Endothelial cell of umbilical vein (primary cell): ENCODE results near the gene IQGAP2. TPM values are rescaled to one million over a fixed set of nuclear protein-coding genes. Genes with fewer than 3 reads are reported as not detected.

Source experiments
- BruUV-seq: library from RNA; stranded (reverse); fragments of 400-500 nt; replicated peaks from 2 replicates; lab custom pipeline; 2021; lab: Mats Ljungman, UMichigan
- CTCF ChIA-PET: fragments of 300-600, 350-600 bp; sonication (Branson Sonifier 250); formaldehyde crosslinking; loops from one replicate; lab custom pipeline; 2021; ENCODE audit warnings: antibody characterized with exemption, inconsistent platforms; lab: Charles Lee
- POLR2A ChIA-PET: fragments of 300-600, 350-600 bp; sonication (Branson Sonifier 250); formaldehyde crosslinking; loops from one replicate; lab custom pipeline; 2021; ENCODE audit warnings: antibody characterized with exemption, inconsistent platforms; lab: Charles Lee
- DNase-seq: peaks from one replicate; pipeline ENCODE4 v3.0.0-alpha.2; 2011; ENCODE audit warnings: low read depth, low spot score
- FAIRE-seq: peaks from 2 replicates; lab custom pipeline; 2011; peaks lifted over from hg19 to GRCh38; lab: Jason Lieb, UNC
- H2AFZ ChIP-seq: 2 replicates; pipeline ENCODE4 v1.6.0; 2012; ENCODE audit warnings: low read depth, low read length, control low read depth, inconsistent platforms
- H3K27ac ChIP-seq: 2 replicates; pipeline ENCODE4 v1.5.1; 2011; ENCODE audit warnings: low read depth, mild to moderate bottlenecking, control low read depth, low read length, moderate library complexity; ENCODE audit not compliant: insufficient read depth
- H3K27me3 ChIP-seq, 2 experiments: 2 replicates each; pipeline versions ENCODE4 v1.6.0 to v1.6.1; 2011; ENCODE audit warnings: low read length in 2 of 2, mixed read lengths in 1 of 2; ENCODE audit not compliant: control insufficient read depth in 2 of 2, insufficient read depth in 2 of 2
- H3K36me3 ChIP-seq, 2 experiments: 2 replicates in 1 of 2; 3 replicates in 1 of 2; pipeline ENCODE4 v1.5.1; 2011; ENCODE audit warnings: low read length in 2 of 2, mild to moderate bottlenecking in 1 of 2, moderate library complexity in 1 of 2; ENCODE audit not compliant: control insufficient read depth in 2 of 2, insufficient read depth in 2 of 2; ENCODE audit errors: extremely low read depth in 1 of 2
- H3K4me1 ChIP-seq: 3 replicates; pipeline ENCODE4 v1.5.1; 2011; ENCODE audit warnings: mild to moderate bottlenecking, low read length; ENCODE audit not compliant: control insufficient read depth, insufficient read depth; ENCODE audit errors: extremely low read depth
- H3K4me2 ChIP-seq: 2 replicates; pipeline ENCODE4 v1.6.1; 2011; ENCODE audit warnings: low read length, control low read depth, mixed read lengths; ENCODE audit not compliant: insufficient read depth
- H3K4me3 ChIP-seq, 3 experiments: fragments of 200-600 bp in 1 of 3; sonication (generic), shearing (Covaris generic) in 1 of 3; replicated peaks in 1 of 3; 2 replicates each; pipeline ENCODE4 v1.5.1; 2011 to 2016; ENCODE audit warnings: control low read depth in 3 of 3, low read length in 3 of 3, mild to moderate bottlenecking in 2 of 3, inconsistent platforms in 1 of 3, low read depth in 1 of 3, moderate library complexity in 1 of 3; ENCODE audit not compliant: insufficient read depth in 1 of 3
- H3K79me2 ChIP-seq: 2 replicates; pipeline ENCODE4 v1.6.0; 2012; ENCODE audit warnings: low read length, inconsistent platforms; ENCODE audit not compliant: control insufficient read depth, insufficient read depth
- H3K9ac ChIP-seq: replicated peaks from 2 replicates; pipeline ENCODE3; 2011; ENCODE audit warnings: low read length, control low read depth; ENCODE audit not compliant: insufficient read depth; ENCODE audit errors: extremely low read depth
- H3K9me1 ChIP-seq: replicated peaks from 3 replicates; pipeline ENCODE4 v1.6.0; 2011; ENCODE audit warnings: mild to moderate bottlenecking, low read length; ENCODE audit not compliant: control insufficient read depth, insufficient read depth; ENCODE audit errors: extremely low read depth
- H3K9me3 ChIP-seq: replicated peaks from 2 replicates; pipeline ENCODE4 v1.5.1; 2012; ENCODE audit warnings: low read length, inconsistent platforms; ENCODE audit not compliant: control insufficient read depth, insufficient read depth
- H4K20me1 ChIP-seq: replicated peaks from 2 replicates; pipeline ENCODE3; 2011; ENCODE audit warnings: mild to moderate bottlenecking, low read length; ENCODE audit not compliant: control insufficient read depth, insufficient read depth; ENCODE audit errors: extremely low read depth
- EZH2 ChIP-seq: IDR thresholded peaks from 2 replicates; pipeline ENCODE4 v1.6.1; 2012; ENCODE audit warnings: borderline replicate concordance, low read depth, mild to moderate bottlenecking, moderate library complexity, low read length, inconsistent platforms; ENCODE audit not compliant: severe bottlenecking
- FOS ChIP-seq: IDR thresholded peaks from 2 replicates; pipeline ENCODE4 v1.6.1; 2011; ENCODE audit warnings: mild to moderate bottlenecking, low read length, moderate library complexity, borderline replicate concordance; ENCODE audit not compliant: insufficient read depth
- GATA2 ChIP-seq: IDR thresholded peaks from 2 replicates; pipeline ENCODE4 v1.7.0; 2011; ENCODE audit warnings: low read depth, mild to moderate bottlenecking, moderate library complexity, mixed read lengths, low read length; ENCODE audit not compliant: insufficient read length, insufficient read depth
- JUN ChIP-seq: IDR thresholded peaks from 2 replicates; pipeline ENCODE4 v1.6.1; 2011; ENCODE audit warnings: borderline replicate concordance, low read depth; ENCODE audit not compliant: insufficient read length, insufficient read depth
- MAX ChIP-seq: IDR thresholded peaks from 2 replicates; pipeline ENCODE4 v1.6.1; 2011; ENCODE audit not compliant: insufficient read depth, insufficient read length
- MYC ChIP-seq: IDR thresholded peaks from one replicate; pipeline ENCODE4 v1.6.1; 2011; ENCODE audit warnings: mild to moderate bottlenecking, low read depth, low read length
- POLR2A ChIP-seq: IDR thresholded peaks from 2 replicates; pipeline ENCODE4 v1.6.1; 2012; ENCODE audit warnings: low read depth, mild to moderate bottlenecking, control low read depth, low read length
- POLR2AphosphoS5 ChIP-seq: IDR thresholded peaks from 2 replicates; pipeline ENCODE4 v1.6.1; 2012; ENCODE audit warnings: low read depth, mild to moderate bottlenecking, control low read depth, low read length, moderate library complexity; ENCODE audit not compliant: insufficient read depth
- dilution Hi-C: fragments of 300-500 bp; cut with MboI; formaldehyde crosslinking; loops from one replicate; pipeline ENCODE4 v1.15.0; 2019; ENCODE audit warnings: low sequenced_read_pairs; ENCODE audit not compliant: extremely low pct_ligation_motif_present
- intact Hi-C: fragments of 100-400 bp; cut with micrococcal nuclease; formaldehyde crosslinking; loops from one replicate; pipeline ENCODE4 v1.10.0; 2022
- polyA plus RNA-seq, 4 experiments: library from polyadenylated mRNA; depleted of rRNA in 3 of 4; stranded (reverse) in 3 of 4; unstranded in 1 of 4; fragments of >200 nt; gene quantifications; 2 replicates each; pipeline versions ENCODE4 v1.2.1 to v1.2.3, GENCODE V29; 2011 to 2012; ENCODE audit warnings: missing spikeins in 1 of 4
- total RNA-seq: library from RNA; stranded (reverse); gene quantifications from 2 replicates; pipeline ENCODE4 v1.2.3, GENCODE V29; 2021
- TF ChIP-seq, protein P1 (sequence below), 2 donors: IDR thresholded peaks; 1 replicate in 1 of 2; 2 replicates in 1 of 2; pipeline ENCODE4 v1.5.1; 2011; ENCODE audit warnings: low read length in 2 of 2, mild to moderate bottlenecking in 2 of 2, moderate library complexity in 2 of 2, control low read depth in 1 of 2, inconsistent platforms in 1 of 2, low read depth in 1 of 2; ENCODE audit not compliant: insufficient read depth in 1 of 2; ENCODE audit errors: extremely low read depth in 1 of 2

Gene IQGAP2
- total and polyA plus RNA-seq, 2 donors (not counting 3 experiments of a cell fraction or from before 2014, with no cell fraction given): 4.5 to 4.7 TPM

DNA sequence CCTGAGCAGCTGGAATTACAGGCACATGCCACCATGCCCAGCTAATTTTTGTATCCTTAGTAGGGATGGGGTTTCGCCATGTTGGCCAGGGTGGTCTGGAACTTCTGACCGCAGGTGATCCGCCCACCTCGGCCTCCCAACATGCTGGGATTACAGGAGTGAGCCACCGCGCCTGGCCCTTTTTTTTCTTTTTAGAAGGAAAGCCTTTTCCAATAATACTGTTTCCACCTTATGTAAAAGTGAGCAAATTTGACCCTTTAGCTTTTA lies 289.1 kb downstream of the IQGAP2 start:
- no peaks in the 10 kb centered on the region for H3K9me1 ChIP-seq
- H2AFZ ChIP-seq: no peak overlapping the region
- no peak overlapping the region for H3K4me3 ChIP-seq
- no peaks in the 10 kb centered on the region for H3K9me3 ChIP-seq
- dilution Hi-C loops (loop anchor here (25.0 kb wide), 1 partner anchor 120 kb away; the partner anchor contains the start of gene F2RL1), intact Hi-C loops (no loop called here)
- peak overlapping the region; percentile 67 for H3K9ac ChIP-seq
- no peaks in the 10 kb centered on the region for H3K79me2 ChIP-seq
- no peaks in the 10 kb centered on the region for H3K27me3 ChIP-seq
- H3K4me2 ChIP-seq: peak overlapping the region; percentile 64
- peaks cover 85% of the 10 kb centered on the region for H3K4me1 ChIP-seq
- CTCF ChIA-PET: interaction anchor here (0.8 to 7.1 kb wide), 7 partner anchors 20 to 385 kb away, joined by 3 to 41 read pairs (median 4); no protein-coding TSS in a partner anchor
- TF ChIP-seq POLR2AphosphoS5 (no peak), GATA2 (no peak), MYC (no peak), JUN (no peak), MAX (no peak), EZH2 (no peak), POLR2A (no peak), FOS (no peak)
- TF ChIP-seq, protein P1, sequence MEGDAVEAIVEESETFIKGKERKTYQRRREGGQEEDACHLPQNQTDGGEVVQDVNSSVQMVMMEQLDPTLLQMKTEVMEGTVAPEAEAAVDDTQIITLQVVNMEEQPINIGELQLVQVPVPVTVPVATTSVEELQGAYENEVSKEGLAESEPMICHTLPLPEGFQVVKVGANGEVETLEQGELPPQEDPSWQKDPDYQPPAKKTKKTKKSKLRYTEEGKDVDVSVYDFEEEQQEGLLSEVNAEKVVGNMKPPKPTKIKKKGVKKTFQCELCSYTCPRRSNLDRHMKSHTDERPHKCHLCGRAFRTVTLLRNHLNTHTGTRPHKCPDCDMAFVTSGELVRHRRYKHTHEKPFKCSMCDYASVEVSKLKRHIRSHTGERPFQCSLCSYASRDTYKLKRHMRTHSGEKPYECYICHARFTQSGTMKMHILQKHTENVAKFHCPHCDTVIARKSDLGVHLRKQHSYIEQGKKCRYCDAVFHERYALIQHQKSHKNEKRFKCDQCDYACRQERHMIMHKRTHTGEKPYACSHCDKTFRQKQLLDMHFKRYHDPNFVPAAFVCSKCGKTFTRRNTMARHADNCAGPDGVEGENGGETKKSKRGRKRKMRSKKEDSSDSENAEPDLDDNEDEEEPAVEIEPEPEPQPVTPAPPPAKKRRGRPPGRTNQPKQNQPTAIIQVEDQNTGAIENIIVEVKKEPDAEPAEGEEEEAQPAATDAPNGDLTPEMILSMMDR (IDR thresholded peaks at IDR 0.05; ENCODE audit: extremely low read depth in 1 of 2, insufficient read depth in 1 of 2, low read depth in 1 of 2, low read length in 2 of 2): no peak
- H3K36me3 ChIP-seq: no peaks in the 10 kb centered on the region
- BruUV-seq: no TSS peak
- DNase-seq (no peak), FAIRE-seq (no peak)
- H4K20me1 ChIP-seq: no peaks in the 10 kb centered on the region
- peak overlapping the region; percentile 91 for H3K27ac ChIP-seq
- POLR2A ChIA-PET: interaction anchor here (1.0 to 1.6 kb wide), 3 partner anchors 26 to 82 kb away, joined by 3 to 9 read pairs (median 4); no protein-coding TSS in a partner anchor
